Ovary (tissue), 3 donors: ENCODE results near the gene ATP8B4.

Source experiments
- POLR2A ChIP-seq: fragments of 450-650 bp; IDR thresholded peaks from one replicate; pipeline ENCODE4 v1.6.1; 2017; ENCODE audit warnings: antibody characterized with exemption, mild to moderate bottlenecking, moderate library complexity
- TF ChIP-seq, protein P1 (sequence below), 3 donors: fragments of 450-650 bp in 2 of 3; fragments of 200-600 bp in 1 of 3; IDR thresholded peaks; one replicate each; pipeline versions ENCODE4 v1.5.1 to v1.8.0; 2016 to 2022; ENCODE audit warnings: antibody characterized with exemption in 3 of 3, mild to moderate bottlenecking in 1 of 3
- donor health status: DM: no; HTN: no; CAD: no.

DNA sequence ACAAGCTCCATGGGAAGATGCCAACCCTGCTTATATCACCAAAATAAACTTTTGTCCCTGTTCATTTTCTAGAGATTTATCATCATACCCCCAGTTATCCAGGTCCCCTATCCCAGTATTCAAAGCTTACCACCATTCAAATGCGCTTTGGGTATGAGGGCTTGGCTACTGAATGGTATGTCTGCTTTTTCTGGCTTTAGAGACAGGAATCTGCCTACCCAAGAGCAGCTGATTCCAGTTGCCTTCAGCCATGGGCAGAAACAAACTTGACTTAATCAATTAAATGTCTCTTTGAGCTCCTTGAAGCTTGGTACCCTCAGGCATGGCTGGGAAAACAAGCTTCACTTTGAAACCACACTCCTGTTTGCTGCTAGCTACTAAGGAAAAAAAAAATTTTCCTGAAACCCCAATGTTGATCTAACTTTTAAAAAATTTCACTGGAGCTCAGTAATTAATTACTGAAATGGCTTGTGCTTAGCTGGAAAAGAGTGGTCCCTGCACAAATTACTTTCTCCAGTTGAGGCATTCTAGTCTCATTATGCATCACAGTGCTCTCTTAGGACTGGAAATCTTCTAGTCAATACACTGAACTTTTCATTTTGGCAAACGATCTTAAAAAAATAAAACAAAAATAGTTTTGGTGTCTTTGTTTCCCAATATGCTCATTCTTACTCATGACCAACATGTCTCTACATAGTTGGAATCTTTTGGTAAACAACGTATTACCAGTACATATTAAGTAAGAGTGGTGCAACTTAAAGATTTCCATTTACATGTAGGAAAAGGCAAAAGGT lies 255.4 kb downstream of the ATP8B4 start:
- TF ChIP-seq, protein P1, sequence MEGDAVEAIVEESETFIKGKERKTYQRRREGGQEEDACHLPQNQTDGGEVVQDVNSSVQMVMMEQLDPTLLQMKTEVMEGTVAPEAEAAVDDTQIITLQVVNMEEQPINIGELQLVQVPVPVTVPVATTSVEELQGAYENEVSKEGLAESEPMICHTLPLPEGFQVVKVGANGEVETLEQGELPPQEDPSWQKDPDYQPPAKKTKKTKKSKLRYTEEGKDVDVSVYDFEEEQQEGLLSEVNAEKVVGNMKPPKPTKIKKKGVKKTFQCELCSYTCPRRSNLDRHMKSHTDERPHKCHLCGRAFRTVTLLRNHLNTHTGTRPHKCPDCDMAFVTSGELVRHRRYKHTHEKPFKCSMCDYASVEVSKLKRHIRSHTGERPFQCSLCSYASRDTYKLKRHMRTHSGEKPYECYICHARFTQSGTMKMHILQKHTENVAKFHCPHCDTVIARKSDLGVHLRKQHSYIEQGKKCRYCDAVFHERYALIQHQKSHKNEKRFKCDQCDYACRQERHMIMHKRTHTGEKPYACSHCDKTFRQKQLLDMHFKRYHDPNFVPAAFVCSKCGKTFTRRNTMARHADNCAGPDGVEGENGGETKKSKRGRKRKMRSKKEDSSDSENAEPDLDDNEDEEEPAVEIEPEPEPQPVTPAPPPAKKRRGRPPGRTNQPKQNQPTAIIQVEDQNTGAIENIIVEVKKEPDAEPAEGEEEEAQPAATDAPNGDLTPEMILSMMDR (IDR thresholded peaks at IDR 0.05): peak in 1 of 3 donors; percentile 15
- no peak for TF ChIP-seq POLR2A
